H4 (cell line): Measurements from ENCODE around the gene TRNAU1AP. TPM values are rescaled to one million over a fixed set of nuclear protein-coding genes. Genes with fewer than 3 reads are reported as not detected.
A peak's percentile ranks its signal among the peaks of the same experiment; 100 is the strongest.
"Not testable (repeated sequence)": the region's sequence is repeated elsewhere in the genome, so short reads cannot be mapped to it uniquely, and the experiment has no call there.

ENCODE experiments used
- DNase-seq: peaks from one replicate; pipeline ENCODE4 v3.0.0-alpha.2; 2015; ENCODE audit warnings: low spot score
- total RNA-seq: library from RNA; depleted of rRNA; stranded (reverse); fragments of >200 nt; shearing (Covaris generic); gene quantifications from 2 replicates; pipeline ENCODE4 v1.2.3, GENCODE V29; 2014; rRNA removed

TRNAU1AP gene
- total RNA-seq = 25.6 and 25.8 TPM in 2 replicates

- DNase-seq = peak; percentile 91
Measured at GRCh38 chr1:28552758-28553663, at the start of gene TRNAU1AP. Gene TRNAU1AP, plus strand, starts transcription at chr1:28553085. Its CDS starts 26 bp downstream, at chr1:28553111.

- DNase-seq = no peak
Measured at GRCh38 chr1:28503117-28503516, 49.8 kb upstream of the TRNAU1AP start.

- DNase-seq = peak; percentile 98
Measured at GRCh38 chr1:28505406-28506187, 47.3 kb upstream of the TRNAU1AP start, which contains the start of gene RCC1. Gene RCC1, plus strand, starts transcription at chr1:28506043. Its CDS starts 23,824 bp downstream, at chr1:28529867.

- DNase-seq = no peak
Measured at GRCh38 chr1:28506907-28507246, 46.0 kb upstream of the TRNAU1AP start.

- DNase-seq = no peak
Measured at GRCh38 chr1:28507247-28507645, 45.6 kb upstream of the TRNAU1AP start.

GRCh38 chr1:28507646-28508434 is 45.0 kb upstream of the TRNAU1AP start:
- DNase-seq = no peak

- DNase-seq = no peak
Measured at GRCh38 chr1:28508435-28508754, 44.5 kb upstream of the TRNAU1AP start.

- DNase-seq = no peak
Measured at GRCh38 chr1:28509705-28510272, 43.1 kb upstream of the TRNAU1AP start.

- peak; percentile 51 for DNase-seq
Measured at GRCh38 chr1:28510273-28510969, 42.5 kb upstream of the TRNAU1AP start.

GRCh38 chr1:28510970-28511440 is 41.9 kb upstream of the TRNAU1AP start:
- peak; percentile 55 for DNase-seq

GRCh38 chr1:28512058-28512611 is 40.8 kb upstream of the TRNAU1AP start:
- DNase-seq = peak; percentile 43

GRCh38 chr1:28514445-28514933 is 38.4 kb upstream of the TRNAU1AP start:
- not testable (repeated sequence) for DNase-seq

- no peak for DNase-seq
Measured at GRCh38 chr1:28516518-28516956, 36.3 kb upstream of the TRNAU1AP start.

- DNase-seq = no peak
Measured at GRCh38 chr1:28517649-28517999, 35.3 kb upstream of the TRNAU1AP start.

- DNase-seq = peak; percentile 74
Measured at GRCh38 chr1:28518000-28518744, 34.7 kb upstream of the TRNAU1AP start.

- DNase-seq = no peak
Measured at GRCh38 chr1:28518745-28519341, 34.0 kb upstream of the TRNAU1AP start.

- no peak for DNase-seq
Measured at GRCh38 chr1:28519946-28520725, 32.7 kb upstream of the TRNAU1AP start.

GRCh38 chr1:28520796-28521195 is 32.1 kb upstream of the TRNAU1AP start:
- DNase-seq = not testable (repeated sequence)
